Hepatocyte (in vitro differentiated cells): ENCODE measurements around the gene WNT3A.

ENCODE experiments used
- EZH2 ChIP-seq: fragments of 200-600 bp; sonication (generic); IDR thresholded peaks from 2 replicates; pipeline ENCODE4 v1.6.1; 2016; ENCODE audit warnings: antibody characterized with exemption, mild to moderate bottlenecking, borderline replicate concordance
- EZH2phosphoT487 ChIP-seq: fragments of 200-600 bp; sonication (generic); IDR thresholded peaks from one replicate; pipeline ENCODE4 v1.6.1; 2018; ENCODE audit warnings: antibody characterized with exemption, mild to moderate bottlenecking, low read depth, moderate library complexity; ENCODE audit not compliant: unreplicated experiment, severe bottlenecking
- TF ChIP-seq, protein P1 (sequence below): fragments of 200-600 bp; sonication (generic); IDR thresholded peaks from 2 replicates; pipeline ENCODE4 v1.5.1; 2016; ENCODE audit warnings: antibody characterized with exemption, mild to moderate bottlenecking; ENCODE audit not compliant: poor library complexity

DNA sequence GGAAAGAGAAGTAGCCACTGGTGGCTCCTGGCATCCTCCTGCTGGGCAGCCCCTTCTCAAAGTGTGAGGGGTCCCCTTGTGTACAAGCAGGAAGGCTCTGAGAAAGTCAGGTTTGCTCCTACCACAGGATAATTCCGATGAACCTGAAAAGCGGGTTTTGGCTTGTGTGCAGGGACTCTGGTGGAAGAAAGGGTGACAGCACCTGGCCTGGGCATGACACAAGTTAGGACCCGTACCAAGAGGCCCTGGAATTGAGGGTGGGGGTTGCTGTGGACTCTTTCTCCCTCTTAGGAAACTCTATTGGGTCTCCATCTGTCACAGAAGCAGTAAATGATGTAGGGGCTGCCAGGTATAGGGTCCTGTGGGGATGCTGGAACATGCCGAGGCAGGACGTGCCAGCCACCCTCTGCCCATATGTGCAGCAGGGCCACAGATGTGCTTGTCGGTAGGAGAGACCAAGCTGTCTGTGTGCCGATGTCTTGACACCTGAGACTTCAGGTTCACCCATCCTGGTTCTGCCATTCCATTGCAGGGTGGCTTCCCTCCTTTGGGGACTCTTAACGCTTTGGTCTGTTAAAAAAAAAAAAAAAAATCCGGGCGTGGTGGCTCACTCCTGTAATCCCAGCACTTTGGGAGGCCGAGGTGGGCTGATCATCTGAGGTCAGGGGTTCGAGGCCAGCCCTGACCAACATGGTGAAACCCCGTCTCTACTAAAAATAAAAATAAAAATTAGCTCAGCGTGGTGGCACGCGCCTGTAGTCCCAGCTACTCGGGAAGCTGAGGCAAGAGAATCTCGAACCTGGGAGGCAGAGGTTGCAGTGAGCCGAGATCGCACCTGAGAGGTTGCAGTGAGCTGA, 86.5 kb downstream of the WNT3A start:
- TF ChIP-seq EZH2phosphoT487 (no peak), EZH2 (no peak)
- TF ChIP-seq, protein P1, sequence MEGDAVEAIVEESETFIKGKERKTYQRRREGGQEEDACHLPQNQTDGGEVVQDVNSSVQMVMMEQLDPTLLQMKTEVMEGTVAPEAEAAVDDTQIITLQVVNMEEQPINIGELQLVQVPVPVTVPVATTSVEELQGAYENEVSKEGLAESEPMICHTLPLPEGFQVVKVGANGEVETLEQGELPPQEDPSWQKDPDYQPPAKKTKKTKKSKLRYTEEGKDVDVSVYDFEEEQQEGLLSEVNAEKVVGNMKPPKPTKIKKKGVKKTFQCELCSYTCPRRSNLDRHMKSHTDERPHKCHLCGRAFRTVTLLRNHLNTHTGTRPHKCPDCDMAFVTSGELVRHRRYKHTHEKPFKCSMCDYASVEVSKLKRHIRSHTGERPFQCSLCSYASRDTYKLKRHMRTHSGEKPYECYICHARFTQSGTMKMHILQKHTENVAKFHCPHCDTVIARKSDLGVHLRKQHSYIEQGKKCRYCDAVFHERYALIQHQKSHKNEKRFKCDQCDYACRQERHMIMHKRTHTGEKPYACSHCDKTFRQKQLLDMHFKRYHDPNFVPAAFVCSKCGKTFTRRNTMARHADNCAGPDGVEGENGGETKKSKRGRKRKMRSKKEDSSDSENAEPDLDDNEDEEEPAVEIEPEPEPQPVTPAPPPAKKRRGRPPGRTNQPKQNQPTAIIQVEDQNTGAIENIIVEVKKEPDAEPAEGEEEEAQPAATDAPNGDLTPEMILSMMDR: no peak
